Metanephros (tissue), 2 donors: ENCODE data around the gene NAGLU. TPM values are rescaled to one million over a fixed set of nuclear protein-coding genes. Genes with fewer than 3 reads are reported as not detected.

Experiments used
- small RNA-seq: library from RNA; depleted of rRNA; stranded (forward); fragments of <200 nt; gene quantifications from one replicate; pipeline ENCODE3, GENCODE V24; 2014; ENCODE audit warnings: low replicate concordance
- total RNA-seq: library from RNA; depleted of rRNA; stranded (reverse); fragments of >200 nt; gene quantifications from one replicate; pipeline ENCODE4 v1.2.3, GENCODE V29; 2014

Gene NAGLU
- total RNA-seq: 33.8 TPM

DNA sequence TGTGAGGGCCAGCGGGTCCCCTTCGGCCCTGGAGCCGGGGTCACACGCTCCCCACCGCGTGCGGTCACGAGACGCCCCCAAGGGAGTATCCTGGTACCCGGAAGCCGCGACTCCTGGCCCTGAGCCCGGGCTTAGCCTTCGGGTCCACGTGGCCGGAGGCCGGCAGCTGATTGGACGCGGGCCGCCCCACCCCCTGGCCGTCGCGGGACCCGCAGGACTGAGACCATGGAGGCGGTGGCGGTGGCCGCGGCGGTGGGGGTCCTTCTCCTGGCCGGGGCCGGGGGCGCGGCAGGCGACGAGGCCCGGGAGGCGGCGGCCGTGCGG is at the start of gene NAGLU:
NAGLU (plus strand) TSS at position 194 of the 324 bp plus-strand sequence; CDS start at position 226, 32 bp downstream.

DNA sequence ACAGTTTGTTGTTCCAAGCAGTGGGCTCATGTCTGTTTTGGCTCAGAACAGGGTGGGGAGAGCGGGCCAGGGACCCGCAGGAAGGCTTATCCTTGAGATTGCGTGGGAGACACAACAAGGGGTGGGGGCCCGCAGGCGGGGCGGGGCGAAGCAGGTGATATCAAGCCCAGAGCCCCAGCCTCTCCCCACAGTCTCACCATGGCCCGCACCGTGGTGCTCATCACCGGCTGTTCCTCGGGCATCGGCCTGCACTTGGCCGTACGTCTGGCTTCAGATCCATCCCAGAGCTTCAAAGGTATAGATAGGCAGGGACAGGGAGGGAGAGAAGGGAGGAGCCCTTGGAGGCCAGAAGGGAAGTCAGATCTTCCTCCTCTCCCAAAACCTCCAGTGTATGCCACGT is 16.7 kb downstream of the NAGLU start, which contains the start of gene HSD17B1:
HSD17B1 (plus strand) TSS at position 188 of the 400 bp plus-strand sequence; CDS start at position 199, 11 bp downstream.

DNA sequence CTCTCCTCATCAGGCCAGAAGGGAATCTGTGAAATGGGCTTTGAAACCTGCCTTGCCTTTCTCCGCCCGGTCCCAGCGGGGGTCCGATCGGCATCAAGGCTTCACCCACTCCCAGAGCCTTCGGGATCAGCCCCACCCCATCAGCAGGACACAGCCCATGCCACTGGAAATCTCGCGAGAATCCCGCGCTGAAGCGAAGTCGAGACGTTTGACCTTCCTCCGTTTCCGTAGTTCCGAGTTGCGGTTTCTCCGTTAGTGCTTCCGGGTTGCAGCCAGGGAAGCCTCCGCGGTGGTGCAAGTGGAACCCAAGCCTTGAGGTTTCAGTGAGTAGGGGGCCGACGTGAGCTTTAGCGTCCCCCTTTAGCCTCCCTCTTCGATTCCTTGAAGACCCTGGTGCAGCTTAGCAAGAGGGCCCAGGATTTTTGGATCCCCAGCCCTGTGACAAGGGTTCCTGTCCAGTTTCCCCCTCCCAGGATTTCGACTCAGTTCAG is 25.9 kb downstream of the NAGLU start, which contains the start of gene COASY:
COASY (plus strand) TSS at position 252 of the 491 bp plus-strand sequence. CDS start 475 bp downstream, outside the sequence.

DNA sequence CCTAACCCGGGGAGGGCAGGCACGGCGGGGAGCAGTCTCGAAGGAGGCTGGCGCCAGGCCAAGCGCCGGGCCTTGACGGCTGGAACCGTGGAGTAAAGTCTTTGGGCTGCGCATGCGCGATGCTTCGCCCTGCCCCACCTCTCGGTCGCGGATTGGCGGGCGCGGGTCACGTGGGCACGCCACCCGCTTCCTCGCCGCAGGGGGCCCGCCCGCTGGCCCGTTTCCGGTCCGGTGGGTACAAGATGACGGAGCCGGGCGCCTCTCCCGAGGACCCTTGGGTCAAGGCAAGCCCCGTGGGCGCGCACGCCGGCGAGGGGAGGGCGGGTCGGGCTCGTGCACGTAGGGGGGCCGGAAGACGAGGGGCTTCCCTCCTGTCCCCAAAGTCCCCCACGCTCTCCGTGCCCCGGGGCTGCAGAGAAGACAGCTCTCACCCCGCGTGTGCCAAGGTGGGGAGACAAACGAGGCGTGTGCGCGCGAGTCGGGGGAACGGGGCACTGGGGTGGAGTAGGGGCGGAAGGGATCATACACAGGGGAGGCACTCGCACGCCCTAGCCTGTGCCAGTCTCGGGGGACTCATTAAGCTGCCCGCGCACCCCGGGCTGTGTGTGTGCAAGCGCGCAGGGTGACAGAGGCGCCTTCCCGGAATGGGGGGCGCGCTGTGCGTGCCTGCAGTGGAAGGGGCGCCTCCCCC is 31.0 kb downstream of the NAGLU start, which contains the start of gene MLX:
MLX (plus strand) TSS at position 218 of the 691 bp plus-strand sequence; CDS start at position 243, 25 bp downstream.

DNA sequence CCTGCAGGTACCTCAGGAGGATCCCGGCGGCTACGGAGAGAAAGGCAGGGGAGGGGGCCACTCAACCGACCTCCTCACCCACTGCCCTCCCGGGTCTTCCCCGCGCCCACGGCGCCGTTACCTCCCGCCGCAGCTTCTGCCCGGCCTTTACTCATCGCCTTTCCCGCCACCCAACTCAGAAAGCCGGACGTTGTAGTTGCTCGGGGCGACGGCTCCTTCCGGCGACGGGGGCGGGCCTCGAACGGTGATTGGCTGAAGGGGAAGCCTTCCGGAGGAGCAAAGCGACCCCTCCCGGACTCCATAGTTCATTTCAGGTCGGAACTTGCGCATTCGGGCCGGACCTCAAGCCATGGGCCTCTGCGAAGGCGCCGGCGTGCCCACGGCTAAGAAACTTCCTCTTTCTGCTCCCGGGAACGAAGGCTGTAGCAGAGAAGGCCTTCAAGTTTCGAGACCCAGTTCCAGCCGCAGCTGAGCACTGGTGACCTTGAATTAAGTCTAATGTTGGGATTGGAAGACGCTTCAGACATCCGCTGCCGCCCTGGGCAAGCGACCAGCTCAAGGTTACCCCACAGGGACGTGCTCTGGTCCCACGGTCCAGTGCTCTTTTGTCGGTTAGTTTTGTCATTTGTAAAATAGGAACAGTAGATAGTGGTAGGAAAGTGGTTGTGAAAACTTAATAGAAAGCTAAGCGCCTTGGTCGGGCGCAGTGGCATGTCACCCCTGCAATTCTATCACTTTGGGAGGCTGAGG is 41.7 kb downstream of the NAGLU start, which contains the start of gene PSMC3IP:
PSMC3IP (minus strand) TSS at position 198 of the 750 bp plus-strand sequence; CDS start at position 155, 43 bp downstream.

Small RNA genes within 50 kb of the gene (small RNA-seq; reads per million reads assigned to genes)
- gene MIR548AT: 0.07 reads per million

Other genes with a start within 250 kb of the NAGLU start
- 24.3 TPM for gene STAT5A, start 247.7 kb upstream of the NAGLU start, total RNA-seq
- gene STAT3, start 147.8 kb upstream of the NAGLU start, total RNA-seq: 125 TPM
- gene CAVIN1, start 113.0 kb upstream of the NAGLU start, total RNA-seq: 111 TPM
- gene ATP6V0A1, start 77.4 kb upstream of the NAGLU start, total RNA-seq: 61.6 TPM
- 2.3 TPM for gene HSD17B1, start 16.7 kb downstream of the NAGLU start, total RNA-seq
- gene COASY, start 25.9 kb downstream of the NAGLU start, total RNA-seq: 31.4 TPM
- gene MLX, start 30.9 kb downstream of the NAGLU start, total RNA-seq: 29.0 TPM
- 3.2 TPM for gene PSMC3IP, start 41.5 kb downstream of the NAGLU start, total RNA-seq
- gene RETREG3, start 73.1 kb downstream of the NAGLU start, total RNA-seq: 65.3 TPM
- gene TUBG1, start 73.4 kb downstream of the NAGLU start, total RNA-seq: 21.4 TPM
- gene TUBG2, start 123.0 kb downstream of the NAGLU start, total RNA-seq: 25.5 TPM
- 34.7 TPM for gene PLEKHH3, start 140.8 kb downstream of the NAGLU start, total RNA-seq
- gene CCR10, start 145.6 kb downstream of the NAGLU start, total RNA-seq: 2.2 TPM
- 13.6 TPM for gene CNTNAP1, start 146.3 kb downstream of the NAGLU start, total RNA-seq
- gene EZH1, start 208.8 kb downstream of the NAGLU start, total RNA-seq: 32.3 TPM
- gene RAMP2, start 225.0 kb downstream of the NAGLU start, total RNA-seq: 34.9 TPM
- 65.6 TPM for gene VPS25, start 237.2 kb downstream of the NAGLU start, total RNA-seq
- 11.4 TPM for gene WNK4, start 244.4 kb downstream of the NAGLU start, total RNA-seq